Panc1 (cell line): ENCODE measurements around the gene OR52N4. TPM values are rescaled to one million over a fixed set of nuclear protein-coding genes. Genes with fewer than 3 reads are reported as not detected.

Experiments
- ATAC-seq: fragments of 200-7000 bp; cut with Tn5 transposase; 2 replicates; pipeline ENCODE4 v1.9.1; 2020; ENCODE audit warnings: mild to moderate bottlenecking, moderate library complexity
- BruUV-seq: library from RNA; stranded (reverse); fragments of 400-500 nt; replicated peaks from 2 replicates; lab custom pipeline; 2021; lab: Mats Ljungman, UMichigan
- CTCF ChIA-PET: fragments of 300-600 bp; sonication (Branson Sonifier 250); formaldehyde crosslinking; loops from one replicate; lab custom pipeline; 2022; ENCODE audit warnings: antibody characterized with exemption; lab: Charles Lee
- POLR2A ChIA-PET: fragments of 300-600 bp; sonication (Branson Sonifier 250); formaldehyde crosslinking; loops from one replicate; lab custom pipeline; 2022; ENCODE audit warnings: antibody characterized with exemption; lab: Charles Lee
- DNase-seq: peaks from one replicate; pipeline ENCODE4 v3.0.0-alpha.2; 2010; ENCODE audit warnings: low read depth, low spot score
- H3K27ac ChIP-seq: 2 replicates; pipeline ENCODE4 v1.5.1; 2011; ENCODE audit warnings: mild to moderate bottlenecking, low read length, inconsistent platforms
- H3K27me3 ChIP-seq: fragments of 200-500 bp; sonication (Bioruptor generic); 2 replicates; pipeline ENCODE4 v1.6.0; 2014; ENCODE audit warnings: low read length, inconsistent platforms; ENCODE audit not compliant: control insufficient read depth, insufficient read depth
- H3K36me3 ChIP-seq: fragments of 200-500 bp; sonication (Bioruptor generic); 2 replicates; pipeline ENCODE4 v1.5.1; 2014; ENCODE audit warnings: inconsistent platforms, mild to moderate bottlenecking, low read length, moderate library complexity; ENCODE audit not compliant: control insufficient read depth, insufficient read depth
- H3K4me1 ChIP-seq: 2 replicates; pipeline ENCODE4 v1.5.1; 2011; ENCODE audit warnings: inconsistent platforms, mild to moderate bottlenecking, low read length, moderate library complexity; ENCODE audit not compliant: control insufficient read depth, insufficient read depth
- H3K4me3 ChIP-seq, 2 experiments: 2 replicates each; pipeline ENCODE4 v1.5.1; 2011 to 2012; ENCODE audit warnings: low read depth in 2 of 2, low read length in 2 of 2, mild to moderate bottlenecking in 2 of 2, inconsistent platforms in 1 of 2, moderate library complexity in 1 of 2
- H3K9me3 ChIP-seq: fragments of 200-500 bp; sonication (Bioruptor generic); 2 replicates; pipeline ENCODE4 v1.5.1; 2014; ENCODE audit warnings: low read depth, mild to moderate bottlenecking, inconsistent platforms, low read length, moderate library complexity; ENCODE audit not compliant: control insufficient read depth, insufficient read depth
- POLR2AphosphoS5 ChIP-seq: IDR thresholded peaks from 2 replicates; pipeline ENCODE4 v1.6.1; 2012; ENCODE audit warnings: mild to moderate bottlenecking, low read depth, low read length, moderate library complexity
- SIN3A ChIP-seq: IDR thresholded peaks from 2 replicates; pipeline ENCODE4 v1.6.1; 2012; ENCODE audit warnings: low read depth, mild to moderate bottlenecking, low read length, moderate library complexity, borderline replicate concordance; ENCODE audit not compliant: insufficient read depth
- TCF7L2 ChIP-seq: IDR thresholded peaks from 2 replicates; pipeline ENCODE4 v1.6.1; 2011; ENCODE audit warnings: mild to moderate bottlenecking, low read depth, low read length, inconsistent platforms
- in situ Hi-C: cut with HindIII; loops from 2 replicates; pipeline ENCODE4 v1.10.0; 2016; ENCODE audit warnings: low sequenced_read_pairs, low pct_unique_long_range_greater_than_20kb
- intact Hi-C: fragments of 100-400 bp; cut with micrococcal nuclease; formaldehyde crosslinking; loops from one replicate; pipeline ENCODE4 v1.10.0; 2022; ENCODE audit not compliant: unreplicated experiment
- total RNA-seq: library from RNA; stranded (reverse); gene quantifications from one replicate; pipeline ENCODE4 v1.2.1, GENCODE V29; 2021; ENCODE audit not compliant: unreplicated experiment
- TF ChIP-seq, protein P1 (sequence below): fragments of 450-650 bp; IDR thresholded peaks from 2 replicates; pipeline ENCODE4 v1.5.1; 2017; ENCODE audit warnings: mild to moderate bottlenecking
- TF ChIP-seq, protein P2 (sequence below), 2 experiments: IDR thresholded peaks; 2 replicates each; pipeline ENCODE4 v1.6.1; 2011 to 2012; ENCODE audit warnings: low read depth in 2 of 2, control low read depth in 1 of 2, low read length in 1 of 2, mild to moderate bottlenecking in 1 of 2, moderate library complexity in 1 of 2; ENCODE audit not compliant: insufficient read depth in 1 of 2

Gene OR52N4
- total RNA-seq, 1 experiment from 2014 or later, result not detected

DNA sequence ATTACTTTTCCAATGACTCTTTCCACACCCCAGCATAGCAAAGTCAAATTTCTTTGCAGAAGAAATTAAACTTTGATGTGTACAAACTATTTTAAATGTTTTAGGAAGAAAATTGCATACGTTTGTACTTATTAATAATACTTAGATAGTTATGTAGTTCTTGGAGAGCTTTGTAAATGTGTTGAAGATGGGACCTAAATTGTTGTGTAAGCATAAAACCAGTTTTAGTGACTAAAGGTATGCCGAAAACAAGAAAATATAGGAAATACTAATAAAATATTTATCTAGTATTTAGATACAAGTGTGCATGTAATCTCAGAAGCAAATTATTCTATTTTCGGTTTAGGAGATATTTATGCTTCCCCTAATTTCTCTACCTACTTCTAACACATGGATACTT lies 4.2 kb upstream of the OR52N4 start:
- H3K36me3 ChIP-seq, result no peaks in the 10 kb centered on the region
- no peaks in the 10 kb centered on the region for H3K9me3 ChIP-seq
- no peaks in the 10 kb centered on the region for H3K4me1 ChIP-seq
- ChIA-PET CTCF (no interaction called here), POLR2A (no interaction called here)
- DNase-seq (no peak), ATAC-seq (no peak)
- H3K27ac ChIP-seq, result no peak overlapping the region
- H3K4me3 ChIP-seq, result no peak overlapping the region
- intact Hi-C loops (no loop called here), in situ Hi-C loops (no loop called here)
- peaks cover 2% of the 10 kb centered on the region; the same call in 1 of the 2 replicates for H3K27me3 ChIP-seq
- BruUV-seq, result no TSS peak
- no peak for TF ChIP-seq SIN3A

GRCh38 chr11:5767056-5767455 lies 13.0 kb downstream of the OR52N4 start:
- DNase-seq, result no peak

GRCh38 chr11:5783255-5783654 lies 29.2 kb downstream of the OR52N4 start, which contains the start of gene OR52N5:
Gene OR52N5 (minus strand): TSS chr11:5783355. CDS start chr11:5778634, 4,721 bp downstream.
- Histone ChIP-seq H3K27me3 (peaks cover 19% of the 10 kb centered on the region), H3K4me3 (no peak within 1 kb of the TSS), H3K9me3 (no peaks in the 10 kb centered on the region), H3K36me3 (no peaks in the 10 kb centered on the region), H3K27ac (no peak within 1 kb of the TSS), H3K4me1 (no peaks in the 10 kb centered on the region)
- CTCF ChIA-PET, result no interaction called here
- POLR2A ChIA-PET, result no interaction called here
- no TSS peak for BruUV-seq
- ATAC-seq, result no peak
- TF ChIP-seq, protein P1, sequence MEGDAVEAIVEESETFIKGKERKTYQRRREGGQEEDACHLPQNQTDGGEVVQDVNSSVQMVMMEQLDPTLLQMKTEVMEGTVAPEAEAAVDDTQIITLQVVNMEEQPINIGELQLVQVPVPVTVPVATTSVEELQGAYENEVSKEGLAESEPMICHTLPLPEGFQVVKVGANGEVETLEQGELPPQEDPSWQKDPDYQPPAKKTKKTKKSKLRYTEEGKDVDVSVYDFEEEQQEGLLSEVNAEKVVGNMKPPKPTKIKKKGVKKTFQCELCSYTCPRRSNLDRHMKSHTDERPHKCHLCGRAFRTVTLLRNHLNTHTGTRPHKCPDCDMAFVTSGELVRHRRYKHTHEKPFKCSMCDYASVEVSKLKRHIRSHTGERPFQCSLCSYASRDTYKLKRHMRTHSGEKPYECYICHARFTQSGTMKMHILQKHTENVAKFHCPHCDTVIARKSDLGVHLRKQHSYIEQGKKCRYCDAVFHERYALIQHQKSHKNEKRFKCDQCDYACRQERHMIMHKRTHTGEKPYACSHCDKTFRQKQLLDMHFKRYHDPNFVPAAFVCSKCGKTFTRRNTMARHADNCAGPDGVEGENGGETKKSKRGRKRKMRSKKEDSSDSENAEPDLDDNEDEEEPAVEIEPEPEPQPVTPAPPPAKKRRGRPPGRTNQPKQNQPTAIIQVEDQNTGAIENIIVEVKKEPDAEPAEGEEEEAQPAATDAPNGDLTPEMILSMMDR, result no peak
- TF ChIP-seq, protein P2, sequence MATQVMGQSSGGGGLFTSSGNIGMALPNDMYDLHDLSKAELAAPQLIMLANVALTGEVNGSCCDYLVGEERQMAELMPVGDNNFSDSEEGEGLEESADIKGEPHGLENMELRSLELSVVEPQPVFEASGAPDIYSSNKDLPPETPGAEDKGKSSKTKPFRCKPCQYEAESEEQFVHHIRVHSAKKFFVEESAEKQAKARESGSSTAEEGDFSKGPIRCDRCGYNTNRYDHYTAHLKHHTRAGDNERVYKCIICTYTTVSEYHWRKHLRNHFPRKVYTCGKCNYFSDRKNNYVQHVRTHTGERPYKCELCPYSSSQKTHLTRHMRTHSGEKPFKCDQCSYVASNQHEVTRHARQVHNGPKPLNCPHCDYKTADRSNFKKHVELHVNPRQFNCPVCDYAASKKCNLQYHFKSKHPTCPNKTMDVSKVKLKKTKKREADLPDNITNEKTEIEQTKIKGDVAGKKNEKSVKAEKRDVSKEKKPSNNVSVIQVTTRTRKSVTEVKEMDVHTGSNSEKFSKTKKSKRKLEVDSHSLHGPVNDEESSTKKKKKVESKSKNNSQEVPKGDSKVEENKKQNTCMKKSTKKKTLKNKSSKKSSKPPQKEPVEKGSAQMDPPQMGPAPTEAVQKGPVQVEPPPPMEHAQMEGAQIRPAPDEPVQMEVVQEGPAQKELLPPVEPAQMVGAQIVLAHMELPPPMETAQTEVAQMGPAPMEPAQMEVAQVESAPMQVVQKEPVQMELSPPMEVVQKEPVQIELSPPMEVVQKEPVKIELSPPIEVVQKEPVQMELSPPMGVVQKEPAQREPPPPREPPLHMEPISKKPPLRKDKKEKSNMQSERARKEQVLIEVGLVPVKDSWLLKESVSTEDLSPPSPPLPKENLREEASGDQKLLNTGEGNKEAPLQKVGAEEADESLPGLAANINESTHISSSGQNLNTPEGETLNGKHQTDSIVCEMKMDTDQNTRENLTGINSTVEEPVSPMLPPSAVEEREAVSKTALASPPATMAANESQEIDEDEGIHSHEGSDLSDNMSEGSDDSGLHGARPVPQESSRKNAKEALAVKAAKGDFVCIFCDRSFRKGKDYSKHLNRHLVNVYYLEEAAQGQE (IDR thresholded peaks at IDR 0.05; ENCODE audit: insufficient read depth in 1 of 2, low read depth in 2 of 2, low read length in 1 of 2), result no peak
- TF ChIP-seq SIN3A, result no peak
- no peak for TF ChIP-seq POLR2AphosphoS5
- TF ChIP-seq TCF7L2, result no peak
- intact Hi-C loops (no loop called here), in situ Hi-C loops (no loop called here)
- DNase-seq, result no peak

More at GRCh38 chr11:5767056-5767455, 13.0 kb downstream of the OR52N4 start:
- in situ Hi-C loops (no loop called here), intact Hi-C loops (no loop called here)
- no peaks in the 10 kb centered on the region for H3K9me3 ChIP-seq
- H3K27me3 ChIP-seq, result peaks cover 5% of the 10 kb centered on the region
- H3K4me1 ChIP-seq, result no peaks in the 10 kb centered on the region
- no peak for ATAC-seq
- H3K4me3 ChIP-seq, result no peak overlapping the region
- ChIA-PET POLR2A (no interaction called here), CTCF (no interaction called here)
- no TSS peak for BruUV-seq
- no peak for TF ChIP-seq TCF7L2
- TF ChIP-seq, protein P2 (IDR thresholded peaks at IDR 0.05; ENCODE audit: insufficient read depth in 1 of 2, low read depth in 2 of 2, low read length in 1 of 2), result no peak
- TF ChIP-seq, protein P1, result no peak
- no peak for TF ChIP-seq SIN3A
- no peak for TF ChIP-seq POLR2AphosphoS5
- no peak overlapping the region for H3K27ac ChIP-seq
- no peaks in the 10 kb centered on the region for H3K36me3 ChIP-seq
